AG04450 (cell line): Measurements from ENCODE around the gene STPG4. TPM values are rescaled to one million over a fixed set of nuclear protein-coding genes. Genes with fewer than 3 reads are reported as not detected.

Experiments used
- CTCF ChIA-PET: fragments of 300-600, 350-600 bp; formaldehyde crosslinking; extraction: SDS; loops from one replicate; lab custom pipeline; 2022; ENCODE audit warnings: antibody characterized with exemption, inconsistent platforms; lab: Charles Lee
- POLR2A ChIA-PET: fragments of 350-600 bp; formaldehyde crosslinking; extraction: SDS; loops from one replicate; lab custom pipeline; 2021; ENCODE audit warnings: antibody characterized with exemption, inconsistent platforms; lab: Yijun Ruan, JAX
- DNase-seq: peaks from one replicate; pipeline ENCODE4 v3.0.0-alpha.2; 2011; ENCODE audit warnings: low read depth, low spot score
- H3K27ac ChIP-seq: one replicate; pipeline ENCODE4 v1.5.1; 2012; ENCODE audit warnings: low read depth, low read length, control low read depth
- H3K27me3 ChIP-seq: one replicate; pipeline ENCODE4 v1.6.0; 2012; ENCODE audit warnings: low read length; ENCODE audit not compliant: control insufficient read depth, insufficient read depth
- H3K4me3 ChIP-seq: 2 replicates; pipeline ENCODE4 v1.5.1; 2011; ENCODE audit warnings: mild to moderate bottlenecking, low read depth, low read length, control low read depth
- H3K9me3 ChIP-seq: 2 replicates; pipeline ENCODE4 v1.5.1; 2012; ENCODE audit warnings: low read length; ENCODE audit not compliant: control insufficient read depth, insufficient read depth
- polyA plus RNA-seq: library from polyadenylated mRNA; depleted of rRNA; stranded (reverse); fragments of >200 nt; gene quantifications from 2 replicates; pipeline ENCODE4 v1.2.3, GENCODE V29; 2011
- TF ChIP-seq, protein P1 (sequence below): IDR thresholded peaks from 2 replicates; pipeline ENCODE4 v1.5.1; 2011; ENCODE audit warnings: low read depth, low read length, control low read depth, inconsistent platforms

The STPG4 gene
- polyA plus RNA-seq, 1 experiment, result 0.14 TPM

DNA sequence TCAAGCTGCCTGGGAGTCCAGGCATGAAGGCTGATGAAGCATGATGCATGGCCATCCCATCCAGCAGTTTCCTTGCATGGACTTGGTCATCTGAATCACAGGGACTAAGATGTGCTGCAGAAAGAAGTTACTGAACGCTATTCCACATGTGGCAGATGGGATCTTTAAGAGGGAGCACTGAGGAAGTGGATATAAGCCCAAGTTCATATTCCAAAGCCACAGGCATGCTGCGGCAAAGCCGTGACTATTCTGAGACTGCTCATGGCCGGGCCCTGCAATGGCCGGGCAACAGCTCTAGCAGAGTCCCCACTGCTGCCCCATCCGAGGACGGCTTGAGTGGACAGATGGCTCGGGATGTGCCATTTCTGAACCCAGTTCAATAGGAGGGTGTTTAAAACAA, 61.5 kb downstream of the STPG4 start:
- Histone ChIP-seq H3K27ac (no peak overlapping the region), H3K4me3 (no peak overlapping the region), H3K9me3 (no peaks in the 10 kb centered on the region), H3K27me3 (no peaks in the 10 kb centered on the region)
- no peak for DNase-seq
- CTCF ChIA-PET, result no interaction called here
- POLR2A ChIA-PET, result interaction anchor here (1.3 kb wide), 1 partner anchor 50 kb away, joined by 5 read pairs; no protein-coding TSS in a partner anchor
- TF ChIP-seq, protein P1, sequence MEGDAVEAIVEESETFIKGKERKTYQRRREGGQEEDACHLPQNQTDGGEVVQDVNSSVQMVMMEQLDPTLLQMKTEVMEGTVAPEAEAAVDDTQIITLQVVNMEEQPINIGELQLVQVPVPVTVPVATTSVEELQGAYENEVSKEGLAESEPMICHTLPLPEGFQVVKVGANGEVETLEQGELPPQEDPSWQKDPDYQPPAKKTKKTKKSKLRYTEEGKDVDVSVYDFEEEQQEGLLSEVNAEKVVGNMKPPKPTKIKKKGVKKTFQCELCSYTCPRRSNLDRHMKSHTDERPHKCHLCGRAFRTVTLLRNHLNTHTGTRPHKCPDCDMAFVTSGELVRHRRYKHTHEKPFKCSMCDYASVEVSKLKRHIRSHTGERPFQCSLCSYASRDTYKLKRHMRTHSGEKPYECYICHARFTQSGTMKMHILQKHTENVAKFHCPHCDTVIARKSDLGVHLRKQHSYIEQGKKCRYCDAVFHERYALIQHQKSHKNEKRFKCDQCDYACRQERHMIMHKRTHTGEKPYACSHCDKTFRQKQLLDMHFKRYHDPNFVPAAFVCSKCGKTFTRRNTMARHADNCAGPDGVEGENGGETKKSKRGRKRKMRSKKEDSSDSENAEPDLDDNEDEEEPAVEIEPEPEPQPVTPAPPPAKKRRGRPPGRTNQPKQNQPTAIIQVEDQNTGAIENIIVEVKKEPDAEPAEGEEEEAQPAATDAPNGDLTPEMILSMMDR, result no peak

DNA sequence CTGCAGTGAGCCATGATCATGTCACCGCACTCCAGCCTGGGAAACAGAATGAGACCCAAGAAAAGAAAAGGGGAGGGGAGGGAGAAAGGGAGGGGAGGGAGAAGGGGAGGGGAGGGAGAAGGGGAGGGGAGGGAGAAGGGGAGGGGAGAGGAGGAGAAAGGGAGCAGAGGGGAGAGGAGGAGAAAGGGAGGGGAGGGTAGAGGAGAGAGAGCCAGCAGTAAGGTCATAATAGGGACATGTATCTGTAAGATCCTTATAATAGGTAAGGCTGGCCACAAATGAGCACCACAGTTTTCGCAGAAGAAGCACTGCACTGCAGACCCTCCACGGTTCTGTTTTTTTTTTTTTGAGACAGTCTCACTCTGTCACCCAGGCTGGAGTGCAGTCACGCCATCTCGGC, 62.6 kb downstream of the STPG4 start:
- Histone ChIP-seq H3K4me3 (no peak overlapping the region), H3K27me3 (no peaks in the 10 kb centered on the region), H3K9me3 (no peaks in the 10 kb centered on the region), H3K27ac (no peak overlapping the region)
- CTCF ChIA-PET, result no interaction called here
- POLR2A ChIA-PET, result interaction anchor here (0.7 kb wide), 1 partner anchor 22 kb away, joined by 4 read pairs; no protein-coding TSS in a partner anchor
- TF ChIP-seq, protein P1, result no peak
- DNase-seq, result no peak

DNA sequence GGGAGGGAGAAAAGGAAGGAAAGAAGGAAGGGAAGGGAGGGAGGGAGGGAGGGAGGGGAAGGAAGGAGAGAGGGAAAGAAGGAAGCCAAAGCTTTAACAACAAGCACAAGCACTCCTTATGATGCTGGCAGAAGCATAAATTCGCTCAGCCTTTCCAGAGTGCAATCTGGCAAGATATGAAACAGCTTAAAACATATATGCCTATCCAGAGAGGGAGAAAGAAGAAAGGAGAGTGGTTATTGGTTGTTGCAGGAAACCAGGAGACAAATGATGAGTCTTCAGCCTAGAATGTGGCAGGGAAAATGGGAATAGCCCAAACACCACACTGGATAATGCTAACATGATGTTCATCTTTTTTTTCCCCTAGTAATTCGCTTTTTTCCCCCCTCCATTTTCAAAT, 64.0 kb downstream of the STPG4 start:
- Histone ChIP-seq H3K4me3 (no peak overlapping the region), H3K27ac (no peak overlapping the region), H3K27me3 (no peaks in the 10 kb centered on the region), H3K9me3 (no peaks in the 10 kb centered on the region)
- no peak for DNase-seq
- CTCF ChIA-PET, result interaction anchor here (0.7 kb wide), 1 partner anchor 11 kb away, joined by 3 read pairs; no protein-coding TSS in a partner anchor
- POLR2A ChIA-PET, result interaction anchor here (0.6 kb wide), 1 partner anchor 198 kb away, joined by 7 read pairs; no protein-coding TSS in a partner anchor
- TF ChIP-seq, protein P1, result no peak

DNA sequence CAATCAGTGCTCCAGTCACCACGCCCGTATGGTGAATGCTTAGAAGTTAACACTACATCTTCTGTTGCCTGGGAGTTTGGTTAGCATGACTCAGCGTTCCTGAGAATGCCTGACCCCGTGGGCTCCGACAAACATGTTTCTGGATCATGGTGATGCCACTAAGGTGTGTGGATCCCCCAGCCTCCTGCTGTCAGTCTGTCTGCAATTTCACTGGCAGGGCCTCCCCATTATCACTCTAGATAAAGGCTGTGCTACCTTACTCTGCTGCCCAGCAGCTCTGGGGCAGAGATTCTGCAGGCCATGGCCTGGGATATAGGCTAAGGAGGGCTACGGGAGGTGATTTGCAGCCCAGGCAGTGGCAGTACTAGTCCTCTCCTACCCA, 66.0 kb downstream of the STPG4 start:
- TF ChIP-seq, protein P1, result no peak
- no peak for DNase-seq
- H3K9me3 ChIP-seq, result no peaks in the 10 kb centered on the region
- no peak overlapping the region for H3K4me3 ChIP-seq
- no peaks in the 10 kb centered on the region for H3K27me3 ChIP-seq
- peak overlapping the region; percentile 47 for H3K27ac ChIP-seq
- ChIA-PET CTCF (interaction anchor here (0.6 to 1.8 kb wide), 6 partner anchors 10 to 300 kb away, joined by 3 to 5 read pairs (median 4); no protein-coding TSS in a partner anchor), POLR2A (no interaction called here)

DNA sequence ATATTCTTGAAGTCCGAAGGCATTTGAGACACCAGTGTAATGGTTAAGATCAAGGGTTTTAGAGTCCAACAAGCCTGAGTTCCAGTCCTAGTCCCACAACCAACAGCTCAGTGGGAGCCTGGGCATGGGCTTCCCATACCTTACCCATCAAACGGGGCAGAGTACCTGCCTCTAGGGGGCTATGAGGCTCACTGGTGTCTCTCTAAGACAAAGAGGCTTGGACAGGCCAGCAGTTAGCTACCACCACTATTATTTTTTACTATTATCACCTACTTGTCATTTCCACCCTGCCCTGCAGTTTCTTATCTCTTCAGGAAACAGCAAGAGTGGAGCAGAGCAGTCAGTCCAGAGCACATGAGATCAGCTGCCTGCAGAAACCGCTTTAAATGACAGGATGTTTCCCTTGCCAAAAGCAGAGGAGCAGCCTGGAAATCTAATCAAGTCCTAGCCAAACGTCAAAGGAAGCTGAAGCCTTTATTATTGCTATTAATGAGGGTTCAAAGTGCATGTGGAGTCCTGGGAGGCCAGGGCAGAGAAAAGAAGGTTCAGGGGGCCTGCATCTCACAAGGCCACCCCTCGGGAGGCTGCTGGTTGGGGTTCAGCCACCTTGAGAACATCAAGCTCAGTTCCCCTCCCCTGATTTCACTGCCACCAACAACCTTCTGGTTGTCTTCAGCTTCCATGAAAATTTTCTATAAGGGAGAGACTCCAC, 66.6 kb downstream of the STPG4 start:
- TF ChIP-seq, protein P1, result peak; percentile 37; the same call in 1 of the 2 replicates
- Histone ChIP-seq H3K27me3 (no peaks in the 10 kb centered on the region), H3K27ac (no peak overlapping the region), H3K4me3 (no peak overlapping the region), H3K9me3 (no peaks in the 10 kb centered on the region)
- DNase-seq, result no peak
- CTCF ChIA-PET, result interaction anchor here (0.6 to 1.8 kb wide), 5 partner anchors 9 to 300 kb away, joined by 3 to 5 read pairs (median 4); no protein-coding TSS in a partner anchor
- POLR2A ChIA-PET, result no interaction called here
